ENCODE results near the gene UTS2R.
A peak's percentile ranks its signal among the peaks of the same experiment; 100 is the strongest.
"Not testable (repeated sequence)": the region's sequence is repeated elsewhere in the genome, so short reads cannot be mapped to it uniquely, and the experiment has no call there.

Gene UTS2R

DNA sequence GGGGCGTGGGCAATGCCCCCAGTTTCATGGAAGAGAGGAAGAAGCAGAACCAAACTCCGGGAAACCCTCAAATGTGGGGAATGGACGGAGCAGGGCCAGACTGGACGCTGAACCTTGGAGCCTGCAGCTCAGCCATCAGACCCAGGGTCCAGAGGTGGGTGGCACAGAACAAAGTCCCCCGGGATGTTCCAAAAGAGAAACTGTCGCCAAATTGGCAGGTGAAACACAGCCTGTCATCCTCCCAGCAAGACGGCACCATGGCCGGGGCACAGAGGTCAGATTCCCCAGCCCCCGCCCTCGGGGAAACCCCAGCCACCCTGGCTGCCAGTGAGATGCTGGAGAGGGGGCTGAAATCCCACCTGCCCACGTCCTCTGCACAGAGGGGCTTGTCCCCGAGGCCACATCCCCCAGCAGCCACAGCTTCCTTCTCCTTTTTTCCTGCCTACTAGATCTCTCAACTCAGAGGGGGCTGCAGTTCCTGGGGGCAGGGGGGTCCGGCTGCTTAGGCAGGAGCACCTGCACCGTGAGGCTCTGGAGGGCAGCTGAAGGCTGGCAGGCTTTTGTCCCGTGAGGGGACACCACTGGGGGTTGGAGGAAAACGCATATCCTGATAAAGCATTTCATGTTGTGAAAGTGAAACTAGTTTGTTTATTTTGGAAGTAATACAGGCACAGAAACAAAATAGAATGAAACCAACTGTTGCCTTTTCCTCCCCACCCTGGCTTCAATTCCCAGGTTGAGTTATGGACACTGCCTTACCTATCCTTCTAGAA, 36.8 kb upstream of the UTS2R start:
- no peak for DNase-seq

DNA sequence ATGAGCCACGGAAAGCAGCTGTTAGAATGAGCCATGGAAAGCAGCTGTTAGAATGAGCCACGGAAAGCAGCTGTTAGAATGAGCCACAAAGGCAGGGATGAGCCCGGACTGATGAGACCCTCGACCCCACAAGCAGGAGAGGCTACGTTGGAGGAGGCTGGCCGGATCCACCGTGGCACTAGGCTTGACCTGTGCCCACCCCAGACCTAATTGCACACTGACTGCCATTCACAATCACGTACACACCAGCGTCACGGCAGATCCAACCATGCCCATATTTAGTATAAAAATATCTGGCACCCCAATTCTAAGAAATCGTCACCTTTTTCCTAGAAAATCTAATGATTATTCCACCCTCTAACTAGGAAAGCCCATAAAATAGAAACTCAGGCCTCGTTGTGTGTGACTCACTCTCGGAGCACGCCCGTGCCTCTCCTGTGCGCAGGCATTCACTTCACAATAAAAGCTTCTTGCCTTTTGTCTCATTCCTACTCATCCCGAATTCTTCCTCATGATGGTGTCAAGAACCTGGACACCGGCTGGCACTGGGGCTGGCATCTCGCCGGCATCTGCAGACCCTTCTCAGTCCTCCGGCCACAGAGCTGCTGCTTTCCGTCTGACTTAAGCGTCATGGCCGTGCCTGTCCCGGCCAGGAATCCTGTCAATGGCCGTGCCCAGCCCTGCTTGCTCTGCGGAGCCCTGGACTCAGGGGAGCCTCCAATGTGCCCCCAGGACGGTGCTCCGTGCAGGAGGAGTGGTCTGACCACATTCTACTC, 32.5 kb upstream of the UTS2R start:
- DNase-seq: no peak

DNA sequence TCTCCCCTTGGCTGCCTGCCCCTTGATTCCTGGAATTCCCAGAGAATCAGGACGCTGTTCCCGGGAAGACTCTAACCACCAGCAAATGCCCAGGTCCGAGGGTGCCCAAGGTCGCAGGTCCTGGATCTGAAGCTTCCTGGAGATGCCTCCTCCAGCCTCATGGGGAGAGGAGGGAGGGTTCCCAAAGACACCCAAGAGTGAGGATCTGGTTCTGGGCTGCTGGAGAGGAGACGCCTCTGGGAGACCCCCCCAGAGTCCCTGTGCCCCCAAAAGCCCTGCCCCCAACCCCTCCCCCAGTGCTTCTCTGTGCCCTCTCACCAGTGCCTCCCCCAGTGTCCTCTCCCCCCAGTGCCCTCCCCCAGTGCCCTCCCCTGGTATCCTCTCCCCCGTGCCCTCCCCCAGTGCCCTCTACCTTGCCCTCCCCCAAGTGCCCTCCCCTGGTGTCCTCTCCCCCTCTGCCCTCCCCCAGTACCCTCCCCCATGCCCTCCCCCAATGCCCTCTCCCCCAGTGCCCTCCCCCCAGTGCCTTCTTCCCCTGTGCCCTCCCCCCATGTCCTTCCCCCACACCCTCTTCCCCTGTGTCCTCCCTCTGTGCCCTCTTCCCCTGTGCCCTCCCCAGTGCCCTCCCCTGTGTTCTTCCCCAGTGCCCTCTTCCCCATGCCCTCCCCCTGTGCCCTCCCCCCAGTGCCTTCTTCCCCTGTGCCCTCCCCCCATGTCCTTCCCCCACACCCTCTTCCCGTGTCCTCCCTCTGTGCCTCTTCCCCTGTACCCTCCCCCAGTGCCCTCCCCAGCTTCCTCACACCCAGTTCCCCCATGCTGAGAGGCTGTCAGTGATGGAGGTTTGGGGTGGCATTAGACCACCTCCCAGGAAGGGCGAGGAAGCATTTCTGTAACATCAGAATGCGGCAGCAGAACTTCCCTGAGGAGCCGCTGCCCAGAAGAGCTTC, 31.7 kb upstream of the UTS2R start:
- DNase-seq: no peak

DNA sequence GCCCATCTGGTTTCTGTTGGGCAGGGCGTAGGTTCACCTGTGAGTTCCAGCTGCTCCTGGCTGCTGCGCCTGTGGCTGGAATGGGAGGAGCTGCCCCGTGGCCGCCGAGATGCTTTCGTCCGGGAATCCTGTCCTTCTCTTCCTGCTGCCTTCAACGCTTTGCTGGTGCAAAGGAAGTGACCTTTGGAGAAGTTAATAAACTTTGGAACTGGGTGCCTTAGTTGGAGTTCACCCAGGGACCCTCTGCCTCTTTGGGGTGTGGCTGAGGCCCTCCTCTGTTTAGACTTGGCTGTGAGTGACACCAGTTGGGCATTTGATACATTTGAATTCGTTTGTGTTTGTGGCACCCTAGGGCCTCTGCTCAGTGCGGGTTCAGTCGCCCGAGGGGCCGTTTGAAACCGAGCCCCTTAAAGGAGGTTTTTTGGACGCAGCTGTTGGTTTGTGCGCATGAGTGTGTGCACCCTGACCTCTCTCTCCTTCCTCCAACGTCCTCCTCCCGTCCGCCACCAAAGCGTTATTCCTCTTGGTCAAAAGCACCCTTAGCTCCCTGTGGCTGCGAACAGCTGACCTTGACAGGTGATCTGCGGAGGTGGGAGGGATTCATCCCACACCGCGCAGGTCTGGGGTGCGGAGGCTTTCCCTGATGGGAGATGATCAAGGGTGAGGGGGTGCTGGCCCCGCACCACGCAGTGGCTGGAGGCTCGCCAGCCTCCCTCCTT, 29.0 kb upstream of the UTS2R start:
- DNase-seq: no peak

DNA sequence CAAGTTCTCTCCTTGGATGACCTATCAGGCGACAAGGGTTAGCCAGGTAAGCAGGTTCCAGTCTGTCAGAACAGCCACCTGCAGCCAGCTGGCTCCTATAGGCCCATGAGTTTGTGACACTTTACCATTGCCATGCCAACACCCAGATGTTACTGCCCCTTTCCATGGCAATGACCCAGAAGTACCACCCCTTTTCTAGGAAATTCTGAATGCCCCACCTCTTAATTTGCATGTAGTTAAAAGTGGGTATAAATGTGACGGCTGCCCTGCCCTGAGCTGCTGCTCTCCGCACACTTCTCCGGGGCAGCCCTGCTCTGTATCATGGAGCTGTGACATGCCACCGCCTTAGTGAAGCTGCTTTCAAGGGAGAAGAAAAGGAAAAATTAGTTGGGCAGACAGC, 28.0 kb upstream of the UTS2R start:
- no peak for DNase-seq

DNA sequence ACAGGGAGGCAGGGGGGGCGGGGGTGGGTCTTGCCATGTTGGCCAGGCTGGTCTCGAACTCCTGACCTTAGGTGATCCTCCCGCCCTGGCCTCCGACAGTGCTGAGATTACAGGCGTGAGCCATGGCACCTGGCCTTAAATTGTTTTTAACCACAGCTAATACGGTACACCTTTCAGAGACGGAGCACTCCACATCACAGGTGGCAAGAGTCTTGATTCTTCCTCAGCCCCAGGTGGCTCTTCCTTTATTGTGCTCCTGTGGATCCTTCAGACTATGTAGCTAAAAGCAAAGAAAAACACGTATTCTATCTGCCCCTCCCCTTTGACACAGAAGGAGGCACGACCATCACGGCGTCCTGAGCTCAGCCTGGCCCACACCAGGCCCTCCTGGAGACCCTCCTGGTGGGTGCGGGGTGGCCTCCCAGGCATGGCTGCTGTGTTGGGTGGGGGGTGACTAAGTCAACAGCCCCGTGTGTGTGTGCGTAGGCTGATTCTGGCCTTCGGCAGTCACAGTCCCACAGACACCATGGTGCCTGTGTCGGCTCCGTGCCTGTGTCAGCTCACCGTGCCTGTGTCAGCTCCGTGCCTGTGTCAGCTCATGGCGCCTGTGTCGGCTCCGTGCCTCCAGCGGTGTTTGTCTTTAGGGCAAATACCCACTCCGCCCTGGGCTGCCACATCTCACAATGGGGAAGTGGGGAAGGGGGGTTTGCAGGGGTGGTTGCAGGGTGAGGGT, 27.2 kb upstream of the UTS2R start:
- no peak for DNase-seq

DNA sequence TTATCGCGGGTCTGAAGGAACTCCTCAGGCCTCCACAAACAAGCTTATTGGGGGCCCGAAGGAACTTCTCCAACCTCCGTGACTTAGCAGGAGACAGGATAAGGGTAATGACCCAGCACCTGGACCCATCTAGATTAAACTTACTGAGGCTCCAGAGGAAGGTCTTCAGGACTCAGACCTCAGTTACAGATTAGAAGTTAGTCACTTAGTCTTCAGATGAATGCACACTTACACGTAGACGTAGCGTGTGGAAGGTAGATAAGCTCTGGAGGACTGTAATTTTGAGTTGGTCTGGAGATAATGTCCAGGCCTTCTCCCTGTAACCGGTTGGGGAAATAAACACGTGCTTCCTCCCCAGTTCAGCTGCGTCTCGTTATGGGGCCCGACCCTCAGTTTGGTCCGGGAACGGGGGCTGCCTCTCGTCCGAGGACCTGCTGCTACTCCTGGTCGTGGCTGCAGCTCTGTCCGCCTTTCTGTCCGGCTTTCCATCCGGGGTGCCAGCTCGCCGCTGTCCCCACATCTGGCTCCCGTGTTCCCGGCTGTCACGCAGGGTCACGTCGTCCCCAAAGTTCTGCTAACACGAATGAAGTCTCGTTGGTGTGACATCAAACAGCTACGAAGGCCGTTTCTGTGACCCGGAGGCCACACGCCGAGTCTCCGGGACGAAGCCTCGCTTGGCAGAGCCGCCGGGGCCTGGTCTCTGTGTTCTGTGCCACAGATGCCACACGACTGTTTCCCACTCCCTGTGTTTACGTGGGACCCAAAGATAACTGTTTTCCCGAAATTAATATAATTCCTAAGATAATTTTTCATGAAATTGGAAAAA, 26.2 kb upstream of the UTS2R start:
- DNase-seq: no peak

DNA sequence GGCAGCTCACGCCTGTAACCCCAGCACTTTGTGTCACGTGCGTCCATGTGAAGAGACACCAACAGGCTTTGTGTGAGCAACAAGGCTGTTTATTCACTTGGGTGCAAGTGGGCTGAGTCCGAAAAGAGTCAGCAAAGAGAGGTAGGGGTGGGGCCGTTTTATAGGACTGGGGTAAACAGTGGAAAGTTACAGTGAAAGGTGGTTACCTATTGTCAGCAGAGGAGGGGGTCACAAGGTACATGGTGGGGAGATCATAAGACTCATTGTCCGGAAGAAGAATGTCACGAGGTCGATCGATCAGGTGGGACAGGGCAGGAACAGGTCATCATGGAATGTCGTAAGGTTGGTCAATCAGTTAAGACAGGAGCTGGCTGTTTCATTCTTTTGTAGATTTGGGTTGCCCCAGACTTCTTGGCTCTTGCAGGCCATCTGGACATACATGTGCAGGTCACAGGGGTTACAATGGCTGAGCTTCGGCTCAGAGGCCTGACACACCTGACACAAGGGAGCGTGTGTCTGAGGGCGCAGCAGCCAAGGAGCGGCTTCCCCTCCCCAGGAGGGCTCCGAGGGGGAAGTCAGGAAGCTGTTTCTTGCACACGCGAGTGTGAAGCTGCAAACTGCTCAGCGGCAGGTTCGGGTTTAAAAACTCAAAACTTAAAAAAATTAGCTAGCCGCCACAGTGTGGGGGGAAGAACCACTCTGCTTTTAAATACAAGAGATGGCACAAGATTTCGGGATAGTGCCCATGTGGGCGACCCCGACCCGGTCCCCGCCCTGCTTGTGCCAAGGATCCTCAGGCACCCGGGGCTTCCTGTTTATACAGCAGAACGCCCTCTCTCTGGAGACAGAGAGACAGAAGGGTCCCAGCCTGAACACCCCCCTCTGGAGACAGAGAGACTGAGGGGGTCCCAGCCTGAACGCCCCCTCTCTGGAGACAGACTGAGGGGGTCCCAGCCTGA, 24.9 kb upstream of the UTS2R start:
- no peak for DNase-seq

DNA sequence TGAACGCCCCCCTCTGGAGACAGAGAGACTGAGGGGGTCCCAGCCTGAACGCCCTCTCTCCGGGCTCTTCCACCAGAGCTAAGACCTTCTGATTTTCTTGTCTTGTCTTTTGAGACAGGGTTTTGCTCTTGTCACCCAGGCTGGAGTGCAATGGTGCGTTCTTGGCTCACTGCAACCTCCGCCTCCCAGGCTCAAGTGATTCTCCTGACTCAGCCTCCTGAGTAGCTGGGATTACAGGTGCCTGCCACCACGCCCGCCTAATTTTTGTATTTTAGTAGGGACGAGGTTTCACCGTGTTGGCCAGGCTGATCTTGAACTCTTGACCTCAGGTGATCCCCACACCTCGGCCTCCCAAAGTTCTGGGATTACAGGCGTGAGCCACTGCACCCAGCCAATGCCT, 23.6 kb upstream of the UTS2R start:
- DNase-seq: not testable (repeated sequence)

DNA sequence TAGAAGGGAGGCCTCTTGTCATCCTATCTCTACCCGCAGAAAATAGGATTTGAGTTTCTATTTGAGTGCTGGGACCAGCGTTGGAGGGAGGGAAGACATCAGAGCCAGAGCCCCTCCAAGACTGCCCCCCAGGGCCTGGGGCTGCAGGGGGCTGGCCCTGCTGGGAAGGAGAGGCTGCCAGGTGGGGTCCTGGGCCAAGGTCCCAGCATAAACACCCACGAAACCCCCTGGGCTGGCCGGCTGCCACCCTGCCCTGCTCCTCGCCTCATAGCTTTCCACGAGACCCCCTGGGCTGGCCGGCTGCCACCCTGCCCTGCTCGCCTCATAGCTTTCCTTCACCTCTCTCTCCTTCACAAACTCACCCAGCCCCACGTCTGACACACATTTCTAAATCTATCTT, 23.1 kb upstream of the UTS2R start:
- no peak for DNase-seq

DNA sequence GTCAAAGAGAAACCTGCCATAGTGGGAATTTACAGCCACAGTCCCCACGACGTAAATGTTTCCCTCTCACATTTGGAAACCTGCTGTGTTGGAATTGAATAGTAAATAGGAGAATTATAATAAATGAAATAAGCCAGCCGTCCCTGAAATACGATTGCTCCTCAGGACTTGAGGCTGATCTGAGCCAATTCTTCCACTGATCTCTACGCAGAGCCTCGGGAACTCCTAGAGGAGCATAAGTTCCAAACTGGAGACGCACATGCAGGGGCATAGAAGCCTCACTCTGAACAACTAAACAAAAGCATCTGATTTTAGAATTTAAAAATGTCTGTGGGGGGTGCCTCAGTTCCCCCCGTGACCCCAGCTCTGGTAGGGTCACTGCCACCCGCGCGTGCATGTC, 22.7 kb upstream of the UTS2R start:
- DNase-seq: no peak

DNA sequence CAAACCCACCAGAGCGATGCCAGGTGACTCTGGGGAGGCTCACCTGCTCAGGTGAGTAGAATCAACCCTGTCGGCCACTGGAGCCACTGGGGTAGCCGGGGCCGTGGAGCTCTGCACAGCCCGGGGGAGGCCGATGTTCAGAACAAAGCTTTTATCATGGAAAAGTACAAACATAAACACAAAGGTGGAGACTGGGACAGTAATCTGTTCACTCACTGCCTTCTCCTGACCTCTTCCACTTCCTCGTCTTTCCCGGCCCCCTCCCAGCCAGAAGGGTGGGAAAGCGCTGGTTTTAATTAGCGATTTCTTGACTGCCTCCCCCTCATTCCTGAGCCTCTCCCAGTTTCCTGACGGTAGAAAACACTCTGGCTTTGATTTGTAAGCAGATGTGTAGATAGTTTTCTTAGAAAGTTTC, 22.3 kb upstream of the UTS2R start:
- no peak for DNase-seq

DNA sequence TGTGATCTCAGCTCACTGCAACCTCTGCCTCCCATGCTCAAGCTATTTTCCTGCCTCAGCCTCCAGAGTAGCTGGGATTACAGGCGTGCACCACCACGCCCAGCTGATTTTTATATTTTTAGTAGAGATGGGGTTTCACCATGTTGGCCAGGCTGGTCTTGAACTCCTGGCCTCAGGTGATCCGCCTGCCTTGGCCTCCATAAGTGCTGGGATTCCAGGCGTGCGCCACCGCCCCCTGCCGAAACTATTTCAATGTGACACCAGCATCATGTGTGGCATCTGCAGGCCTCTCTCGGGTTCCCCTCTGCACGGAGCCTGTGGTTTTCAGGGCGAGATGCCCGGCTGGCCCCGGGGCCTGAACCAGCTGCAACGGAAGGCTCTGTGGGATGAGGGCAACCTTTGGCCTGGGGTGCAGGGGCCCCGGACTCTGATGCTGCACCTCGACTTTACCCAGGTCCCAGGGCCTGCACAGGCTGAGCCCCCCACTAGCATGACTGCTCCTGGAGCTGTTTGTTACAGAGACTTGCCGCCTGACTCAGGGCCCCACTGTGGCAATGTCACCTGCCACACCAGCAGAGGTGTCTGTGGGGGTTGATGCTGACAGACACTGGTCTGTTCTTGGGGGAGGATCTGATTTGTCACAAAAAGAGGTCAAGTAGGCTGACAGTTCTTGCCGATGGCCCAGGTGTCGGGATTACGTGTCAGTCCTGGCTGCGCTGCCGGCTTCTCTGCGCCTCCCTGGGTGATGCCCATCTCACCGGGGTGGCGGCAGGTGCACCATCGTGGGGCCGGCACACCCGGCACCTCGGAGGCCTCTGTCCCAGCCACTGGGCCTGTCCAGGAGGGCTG, 21.2 kb upstream of the UTS2R start:
- DNase-seq: no peak

DNA sequence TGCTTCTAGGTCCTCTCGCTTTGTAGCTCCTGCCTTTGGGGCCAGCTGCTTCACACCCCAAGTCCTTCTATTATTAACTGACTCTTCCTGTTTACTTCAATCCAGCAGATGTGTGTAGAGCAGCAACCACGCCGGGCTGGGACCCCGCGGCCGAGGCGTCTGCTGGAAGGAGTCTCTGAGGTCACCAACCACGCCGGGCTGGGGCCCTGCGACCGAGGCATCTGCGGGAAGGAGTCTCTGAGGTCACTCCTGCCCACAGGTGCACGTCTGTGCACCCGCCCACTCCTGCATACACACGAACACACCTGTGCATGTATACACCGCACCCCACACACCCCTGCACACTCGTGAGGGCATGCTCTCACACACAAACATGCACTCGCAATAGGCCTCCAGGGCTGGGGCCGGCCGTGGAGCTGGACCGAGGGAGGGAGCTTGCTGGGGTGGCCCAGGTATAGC, 20.3 kb upstream of the UTS2R start:
- no peak for DNase-seq

DNA sequence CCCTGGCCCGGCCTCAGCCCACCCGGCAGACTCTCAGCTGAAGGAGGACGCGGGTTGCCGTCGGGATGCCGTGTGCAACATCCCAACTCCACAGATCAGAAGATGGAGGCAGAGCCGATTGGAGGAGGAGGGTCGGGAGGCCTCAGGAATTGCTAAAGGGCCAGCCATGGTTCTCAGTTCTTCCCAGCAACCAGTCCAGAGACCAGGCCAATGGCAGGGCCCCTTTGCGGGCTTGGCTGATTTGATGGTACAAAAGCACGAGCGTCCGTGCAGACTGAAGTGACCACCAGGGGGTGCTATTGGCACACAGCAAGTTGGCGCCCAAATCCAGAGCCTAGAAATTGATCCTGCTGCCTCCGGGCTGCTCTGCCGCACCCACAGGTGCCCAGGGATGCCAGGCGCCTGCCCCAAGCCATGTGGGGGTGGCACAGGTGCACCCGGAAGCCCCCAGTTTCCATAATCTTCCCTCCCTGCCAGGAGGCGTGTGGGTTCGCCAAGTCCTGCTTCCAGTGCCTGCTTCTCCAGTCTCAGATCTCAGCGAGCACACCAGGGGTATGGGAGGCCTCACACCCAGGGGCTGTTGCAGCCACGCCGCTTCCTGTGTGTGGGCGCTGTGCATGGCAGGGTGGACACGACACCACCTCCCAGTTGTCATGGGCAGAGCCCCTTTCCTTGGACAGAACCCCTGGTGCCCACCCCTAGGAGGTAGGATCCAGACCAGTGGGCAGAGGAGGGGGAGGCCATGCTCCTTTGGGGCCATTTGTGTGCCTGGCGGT, 19.7 kb upstream of the UTS2R start:
- peak; percentile 79 for DNase-seq

DNA sequence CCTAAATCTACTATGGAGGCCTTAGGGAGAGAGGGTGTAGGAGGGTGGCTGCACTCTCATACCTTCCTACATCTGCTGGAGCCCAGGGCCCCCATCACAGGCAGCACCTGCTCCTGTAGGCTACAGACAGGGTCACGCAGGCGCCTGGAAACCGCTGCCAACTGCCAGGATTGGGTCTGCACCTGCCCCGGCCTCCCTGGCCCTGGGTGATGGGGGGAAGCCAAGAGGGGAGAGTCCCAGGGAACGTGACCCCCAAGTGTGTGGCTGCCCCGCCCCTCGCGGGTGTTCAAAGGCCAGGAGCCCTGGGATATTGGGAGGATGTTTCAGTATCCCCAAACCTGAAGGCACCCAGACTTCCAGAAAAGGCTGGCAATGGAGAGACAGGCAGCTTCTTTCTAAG, 18.1 kb upstream of the UTS2R start:
- DNase-seq: no peak

DNA sequence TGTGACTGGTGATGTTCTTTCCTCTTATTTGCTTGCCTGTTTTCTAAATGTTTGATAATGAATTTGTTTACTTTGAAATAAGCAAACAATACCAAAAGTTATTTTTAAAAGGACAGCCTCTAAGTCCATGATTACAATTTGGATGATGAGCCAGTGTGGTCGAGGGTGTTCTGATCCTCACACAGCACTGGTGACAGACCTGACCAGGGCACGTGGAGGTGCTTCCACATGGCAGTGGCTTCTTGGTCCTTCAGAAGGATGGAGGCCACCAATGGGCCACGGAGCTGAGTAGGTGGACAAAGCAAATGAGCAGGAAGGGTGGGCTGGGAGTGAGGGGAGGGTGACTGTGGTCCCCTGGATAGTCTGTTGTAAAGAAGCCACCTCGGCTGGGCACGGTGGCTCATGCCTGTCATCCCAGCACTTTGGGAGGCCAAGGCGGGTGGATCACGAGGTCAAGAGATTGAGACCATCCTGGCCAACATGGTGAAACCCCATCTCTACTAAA, 16.7 kb upstream of the UTS2R start:
- no peak for DNase-seq
